Muscle of arm (tissue), 12 donors: Measurements from ENCODE around the gene KIAA0753. TPM values are rescaled to one million over a fixed set of nuclear protein-coding genes. Genes with fewer than 3 reads are reported as not detected.

Source experiments
- DNase-seq: peaks from one replicate; pipeline ENCODE4 v3.0.0-alpha.2; 2013
- polyA plus RNA-seq, 12 donors: library from polyadenylated mRNA; unstranded; fragments of 120-200 nt; gene quantifications; one replicate each; pipeline ENCODE4 v1.2.1, GENCODE V29; 2013; ENCODE audit not compliant: insufficient read length in 12 of 12

KIAA0753 gene
- polyA plus RNA-seq, 12 donors: 10.9 to 41.8 (median 12.7) TPM; not detected in 1

- DNase-seq: no peak
Observed at GRCh38 chr17:6549384-6550036, 91.0 kb downstream of the KIAA0753 start.

GRCh38 chr17:6548578-6549330, 91.8 kb downstream of the KIAA0753 start:
- DNase-seq: no peak

GRCh38 chr17:6548034-6548433, 92.5 kb downstream of the KIAA0753 start:
- no peak for DNase-seq

GRCh38 chr17:6547336-6547735, 93.2 kb downstream of the KIAA0753 start:
- no peak for DNase-seq

GRCh38 chr17:6546069-6546718, 94.3 kb downstream of the KIAA0753 start:
- DNase-seq: no peak

GRCh38 chr17:6545291-6545690, 95.2 kb downstream of the KIAA0753 start:
- DNase-seq: no peak

- DNase-seq: no peak
Observed at GRCh38 chr17:6544011-6544370, 96.5 kb downstream of the KIAA0753 start.

GRCh38 chr17:6543079-6544010, 97.2 kb downstream of the KIAA0753 start:
- DNase-seq: no peak

- DNase-seq: no peak
Observed at GRCh38 chr17:6542577-6542976, 97.9 kb downstream of the KIAA0753 start.

- no peak for DNase-seq
Observed at GRCh38 chr17:6541886-6542285, 98.6 kb downstream of the KIAA0753 start.

- no peak for DNase-seq
Observed at GRCh38 chr17:6539871-6540270, 100.6 kb downstream of the KIAA0753 start.

GRCh38 chr17:6536566-6537065, 103.9 kb downstream of the KIAA0753 start:
- DNase-seq: no peak

GRCh38 chr17:6536053-6536452, 104.5 kb downstream of the KIAA0753 start:
- no peak for DNase-seq

- no peak for DNase-seq
Observed at GRCh38 chr17:6534846-6535514, 105.5 kb downstream of the KIAA0753 start.

- DNase-seq: no peak
Observed at GRCh38 chr17:6532441-6532885, 108.0 kb downstream of the KIAA0753 start.

- no peak for DNase-seq
Observed at GRCh38 chr17:6531575-6531974, 108.9 kb downstream of the KIAA0753 start.

GRCh38 chr17:6530324-6530920, 110.1 kb downstream of the KIAA0753 start:
- DNase-seq: no peak

GRCh38 chr17:6528557-6528956, 112.0 kb downstream of the KIAA0753 start:
- no peak for DNase-seq
